OCI-LY1 (cell line): Measurements from ENCODE around the gene OR2T29.
"Not testable (repeated sequence)": the region's sequence is repeated elsewhere in the genome, so short reads cannot be mapped to it uniquely, and the experiment has no call there.

Experiments
- H2AFZ ChIP-seq: fragments of 200-600 bp; sonication (generic), shearing (Covaris generic); 2 replicates; pipeline ENCODE4 v1.6.0; 2014; ENCODE audit warnings: antibody characterized with exemption, mild to moderate bottlenecking, low read length
- H3F3A ChIP-seq: fragments of 200-600 bp; sonication (generic), shearing (Covaris generic); 2 replicates; pipeline ENCODE4 v1.6.0; 2014; ENCODE audit warnings: mild to moderate bottlenecking, antibody characterized with exemption, low read length, moderate library complexity; ENCODE audit not compliant: insufficient read depth
- H3K27ac ChIP-seq: fragments of 200-600 bp; sonication (generic); 2 replicates; pipeline ENCODE4 v1.5.1; 2014; ENCODE audit warnings: low read length, mixed run types, mild to moderate bottlenecking, low read depth; ENCODE audit not compliant: poor library complexity, severe bottlenecking
- H3K27me3 ChIP-seq: fragments of 200-600 bp; sonication (generic); 2 replicates; pipeline ENCODE4 v1.6.0; 2014; ENCODE audit warnings: antibody characterized with exemption, mild to moderate bottlenecking, low read length, moderate library complexity; ENCODE audit not compliant: insufficient read depth
- H3K36me3 ChIP-seq: fragments of 200-600 bp; sonication (generic); 2 replicates; pipeline ENCODE4 v1.6.1; 2014; ENCODE audit warnings: mild to moderate bottlenecking, antibody characterized with exemption, low read length, moderate library complexity, mixed read lengths; ENCODE audit not compliant: insufficient read depth
- H3K4me1 ChIP-seq: fragments of 200-600 bp; sonication (generic); 2 replicates; pipeline ENCODE4 v1.5.1; 2014; ENCODE audit warnings: mild to moderate bottlenecking, low read length, moderate library complexity; ENCODE audit not compliant: insufficient read depth, severe bottlenecking
- H3K4me2 ChIP-seq: fragments of 200-600 bp; sonication (generic), shearing (Covaris generic); 2 replicates; pipeline ENCODE4 v1.6.1; 2014; ENCODE audit warnings: low read length
- H3K4me3 ChIP-seq: fragments of 200-600 bp; sonication (generic); 2 replicates; pipeline ENCODE4 v1.5.1; 2014; ENCODE audit warnings: low read length, low read depth, mild to moderate bottlenecking, mixed read lengths; ENCODE audit not compliant: poor library complexity, severe bottlenecking
- H3K79me2 ChIP-seq: fragments of 200-600 bp; shearing (Covaris generic); 2 replicates; pipeline ENCODE4 v1.6.1; 2016; ENCODE audit warnings: mixed run types, low read length, mixed read lengths; ENCODE audit not compliant: insufficient read depth
- H3K9ac ChIP-seq: fragments of 200-600 bp; sonication (generic), shearing (Covaris generic); 2 replicates; pipeline ENCODE4 v1.6.1; 2014; ENCODE audit warnings: mild to moderate bottlenecking, low read length, mixed read lengths
- H3K9me2 ChIP-seq: fragments of 200-600 bp; sonication (generic), shearing (Covaris generic); 2 replicates; pipeline ENCODE4 v1.6.1; 2014; ENCODE audit warnings: low read depth, mild to moderate bottlenecking, low read length, mixed read lengths
- H3K9me3 ChIP-seq: fragments of 200-600 bp; shearing (Covaris generic); 2 replicates; pipeline ENCODE4 v1.6.1; 2014; ENCODE audit warnings: low read length, mixed read lengths
- H4K20me1 ChIP-seq: fragments of 200-600 bp; sonication (generic), shearing (Covaris generic); 2 replicates; pipeline ENCODE4 v1.6.0; 2016; ENCODE audit warnings: mild to moderate bottlenecking, low read length; ENCODE audit not compliant: insufficient read depth
- CTCF ChIP-seq: fragments of 200-600 bp; sonication (generic), shearing (Covaris generic); IDR thresholded peaks from 2 replicates; pipeline ENCODE4 v1.5.1; 2017; ENCODE audit warnings: mild to moderate bottlenecking, antibody characterized with exemption, low read length, moderate library complexity, mixed read lengths
- EZH2 ChIP-seq: fragments of 200-600 bp; sonication (generic), shearing (Covaris generic); IDR thresholded peaks from 2 replicates; pipeline ENCODE4 v1.8.0; 2017; ENCODE audit warnings: borderline replicate concordance, mixed run types, mild to moderate bottlenecking, antibody characterized with exemption, low read length, moderate library complexity, mixed read lengths

OR2T29 gene

GRCh38 chr1:248521856-248522255 lies 40.7 kb downstream of the OR2T29 start:
- H3K4me1 ChIP-seq = no peaks in the 10 kb centered on the region
- TF ChIP-seq EZH2 (no peak), CTCF (no peak)
- H3K27me3 ChIP-seq = no peaks in the 10 kb centered on the region
- H3K36me3 ChIP-seq = no peaks in the 10 kb centered on the region
- H3K4me2 ChIP-seq = no peak overlapping the region
- no peaks in the 10 kb centered on the region for H3F3A ChIP-seq
- no peaks in the 10 kb centered on the region for H3K9me3 ChIP-seq
- no peaks in the 10 kb centered on the region for H4K20me1 ChIP-seq
- H3K9me2 ChIP-seq = no peaks in the 10 kb centered on the region
- no peak overlapping the region for H2AFZ ChIP-seq
- H3K9ac ChIP-seq = no peak overlapping the region
- H3K4me3 ChIP-seq = no peak overlapping the region
- no peaks in the 10 kb centered on the region for H3K79me2 ChIP-seq
- H3K27ac ChIP-seq = no peak overlapping the region

- H2AFZ ChIP-seq, H3F3A ChIP-seq, H4K20me1 ChIP-seq, H3K27ac ChIP-seq, H3K4me2 ChIP-seq, H3K4me3 ChIP-seq, H3K27me3 ChIP-seq, H3K9me3 ChIP-seq, H3K9me2 ChIP-seq, H3K79me2 ChIP-seq, H3K9ac ChIP-seq, H3K36me3 ChIP-seq, H3K4me1 ChIP-seq: not testable (repeated sequence)
Measured at GRCh38 chr1:248510217-248510616, 52.4 kb downstream of the OR2T29 start.

- H3K79me2 ChIP-seq, H3K4me3 ChIP-seq, H3K36me3 ChIP-seq, H3K9me2 ChIP-seq, H3K27ac ChIP-seq, H3K4me1 ChIP-seq, H4K20me1 ChIP-seq, H3K4me2 ChIP-seq, H3K9me3 ChIP-seq, H3K9ac ChIP-seq, H2AFZ ChIP-seq, H3K27me3 ChIP-seq, H3F3A ChIP-seq: not testable (repeated sequence)
Measured at GRCh38 chr1:248507773-248508172, 54.8 kb downstream of the OR2T29 start, which contains the start of gene OR2G6. OR2G6 (plus strand) TSS chr1:248508073; CDS start chr1:248521647, 13,574 bp downstream.
